ENCODE measurements around the gene MPST. TPM values are rescaled to one million over a fixed set of nuclear protein-coding genes. Genes with fewer than 3 reads are reported as not detected.

Gene MPST
- total RNA-seq, 1 experiment from 2014 or later, result 73.0 TPM

DNA sequence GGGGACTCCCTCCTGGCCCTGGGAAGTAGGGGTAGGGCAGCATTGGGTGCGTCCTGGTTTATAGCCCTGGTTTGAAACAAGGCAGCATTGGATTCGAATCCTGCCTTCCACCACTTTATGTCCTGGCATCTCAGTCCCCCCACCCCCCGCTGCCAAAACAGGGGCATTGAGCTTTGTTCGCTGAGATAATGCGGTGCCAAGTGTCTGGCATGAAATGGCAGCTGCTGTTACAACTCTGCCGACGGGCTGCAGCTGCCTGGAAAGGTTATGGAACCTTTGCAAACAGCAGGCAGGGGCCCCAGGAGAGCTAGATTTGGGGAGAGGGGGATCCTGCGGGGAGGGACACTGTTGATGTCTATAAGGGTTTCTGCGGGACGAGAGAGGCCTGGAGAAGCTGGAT lies 2.2 kb upstream of the MPST start:
- Mint-ChIP-seq H3K27ac (ENCODE audit: unreplicated experiment) (no peak overlapping the region), H3K27me3 (ENCODE audit: unreplicated experiment) (no peaks in the 10 kb centered on the region), H3K4me1 (ENCODE audit: low read depth, unreplicated experiment) (peaks cover 40% of the 10 kb centered on the region), H3K4me3 (ENCODE audit: low read depth, unreplicated experiment) (peak overlapping the region; percentile 95), H3K36me3 (ENCODE audit: insufficient read depth, unreplicated experiment) (peaks cover 63% of the 10 kb centered on the region), H3K9me3 (ENCODE audit: low read depth, unreplicated experiment) (no peaks in the 10 kb centered on the region)
- no TSS peak for BruUV-seq (replicated peaks)
- no peak for DNase-seq
- intact Hi-C loops (cut with micrococcal nuclease; ENCODE audit: unreplicated experiment), result no loop called here
- CTCF ChIA-PET, result interaction anchor here (0.6 to 1.0 kb wide), 2 partner anchors 11 to 468 kb away, joined by 3 read pairs; no protein-coding TSS in a partner anchor
- TF ChIP-seq, protein P1, sequence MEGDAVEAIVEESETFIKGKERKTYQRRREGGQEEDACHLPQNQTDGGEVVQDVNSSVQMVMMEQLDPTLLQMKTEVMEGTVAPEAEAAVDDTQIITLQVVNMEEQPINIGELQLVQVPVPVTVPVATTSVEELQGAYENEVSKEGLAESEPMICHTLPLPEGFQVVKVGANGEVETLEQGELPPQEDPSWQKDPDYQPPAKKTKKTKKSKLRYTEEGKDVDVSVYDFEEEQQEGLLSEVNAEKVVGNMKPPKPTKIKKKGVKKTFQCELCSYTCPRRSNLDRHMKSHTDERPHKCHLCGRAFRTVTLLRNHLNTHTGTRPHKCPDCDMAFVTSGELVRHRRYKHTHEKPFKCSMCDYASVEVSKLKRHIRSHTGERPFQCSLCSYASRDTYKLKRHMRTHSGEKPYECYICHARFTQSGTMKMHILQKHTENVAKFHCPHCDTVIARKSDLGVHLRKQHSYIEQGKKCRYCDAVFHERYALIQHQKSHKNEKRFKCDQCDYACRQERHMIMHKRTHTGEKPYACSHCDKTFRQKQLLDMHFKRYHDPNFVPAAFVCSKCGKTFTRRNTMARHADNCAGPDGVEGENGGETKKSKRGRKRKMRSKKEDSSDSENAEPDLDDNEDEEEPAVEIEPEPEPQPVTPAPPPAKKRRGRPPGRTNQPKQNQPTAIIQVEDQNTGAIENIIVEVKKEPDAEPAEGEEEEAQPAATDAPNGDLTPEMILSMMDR (IDR thresholded peaks at IDR 0.05; ENCODE audit: unreplicated experiment), result no peak

DNA sequence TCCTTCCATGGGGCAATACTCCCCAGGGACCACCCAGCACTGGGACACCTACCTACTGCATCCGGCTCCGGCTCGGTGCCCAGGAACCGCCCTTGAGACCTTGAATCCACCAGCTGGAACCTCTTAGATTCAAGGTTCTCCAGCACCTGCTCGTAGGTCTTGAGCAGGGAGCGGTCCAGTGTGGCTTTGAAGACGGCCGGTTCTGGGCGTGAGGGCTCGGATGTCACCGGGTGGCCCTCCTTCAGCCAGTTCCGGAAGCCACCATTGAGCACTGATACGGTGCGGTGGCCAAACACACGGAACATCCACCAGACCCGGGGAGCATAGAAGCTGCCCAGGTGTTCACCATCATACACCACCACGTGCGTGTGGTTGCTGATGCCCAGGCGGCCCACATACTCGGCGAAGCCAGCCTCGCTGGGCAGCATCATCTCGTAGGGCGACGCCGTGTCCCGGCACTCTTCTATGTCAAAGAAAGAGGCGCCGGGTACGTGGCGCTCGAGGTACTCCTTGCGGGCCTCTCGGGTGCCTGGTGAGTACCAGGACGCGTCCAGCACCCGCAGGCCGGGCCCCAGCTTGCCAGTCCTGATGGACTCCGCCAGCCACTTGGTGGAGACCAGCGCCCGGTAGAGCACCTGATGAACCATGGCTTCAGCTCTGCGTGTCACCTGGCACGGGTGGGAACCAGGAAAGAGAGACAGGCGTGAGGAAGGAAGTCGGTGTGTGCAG lies 1.3 kb upstream of the MPST start:
- H3K27me3 Mint-ChIP-seq (ENCODE audit: unreplicated experiment), result no peaks in the 10 kb centered on the region
- no TSS peak for BruUV-seq (replicated peaks)
- peaks cover 43% of the 10 kb centered on the region for H3K4me1 Mint-ChIP-seq (ENCODE audit: low read depth, unreplicated experiment)
- TF ChIP-seq, protein P1 (IDR thresholded peaks at IDR 0.05; ENCODE audit: unreplicated experiment), result no peak
- intact Hi-C loops (cut with micrococcal nuclease; ENCODE audit: unreplicated experiment), result no loop called here
- H3K4me3 Mint-ChIP-seq (ENCODE audit: low read depth, unreplicated experiment), result peak overlapping the region; percentile 95
- peaks cover 59% of the 10 kb centered on the region for H3K36me3 Mint-ChIP-seq (ENCODE audit: insufficient read depth, unreplicated experiment)
- H3K27ac Mint-ChIP-seq (ENCODE audit: unreplicated experiment), result peak overlapping the region; percentile 27
- DNase-seq, result no peak
- H3K9me3 Mint-ChIP-seq (ENCODE audit: low read depth, unreplicated experiment), result no peaks in the 10 kb centered on the region
- CTCF ChIA-PET, result interaction anchor here (0.8 to 1.6 kb wide), 5 partner anchors 9 to 163 kb away, joined by 3 to 11 read pairs (median 3); no protein-coding TSS in a partner anchor

DNA sequence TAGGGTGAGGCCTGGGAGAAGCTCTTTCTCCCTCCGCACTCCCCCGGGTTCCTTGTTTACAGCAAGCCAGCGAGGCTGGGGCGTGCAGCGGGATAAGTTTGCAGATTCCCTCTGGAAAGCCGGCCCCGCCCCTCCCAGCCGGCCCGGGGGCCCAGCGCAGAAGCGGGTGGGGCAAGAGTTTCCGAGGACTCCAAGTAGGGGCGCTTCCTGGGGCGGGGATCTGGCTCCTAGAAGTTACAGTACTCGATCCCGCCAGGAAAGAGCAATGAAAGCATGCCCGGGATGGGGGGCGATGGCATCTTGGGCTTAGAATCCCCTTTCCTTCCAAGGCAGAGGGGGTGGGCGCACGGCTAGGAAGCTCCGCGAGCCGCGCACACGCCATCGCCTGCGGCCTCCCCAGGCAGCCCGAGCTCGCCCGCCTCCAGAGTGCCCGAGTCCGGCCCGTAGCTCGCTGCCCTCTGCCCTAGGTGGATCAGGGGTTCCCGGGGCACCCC lies 680 bp upstream of the MPST start:
- Mint-ChIP-seq H3K27me3 (ENCODE audit: unreplicated experiment) (no peaks in the 10 kb centered on the region), H3K27ac (ENCODE audit: unreplicated experiment) (peak overlapping the region; percentile 27), H3K9me3 (ENCODE audit: low read depth, unreplicated experiment) (no peaks in the 10 kb centered on the region), H3K4me1 (ENCODE audit: low read depth, unreplicated experiment) (peaks cover 43% of the 10 kb centered on the region), H3K4me3 (ENCODE audit: low read depth, unreplicated experiment) (peak overlapping the region; percentile 95), H3K36me3 (ENCODE audit: insufficient read depth, unreplicated experiment) (peaks cover 63% of the 10 kb centered on the region)
- TF ChIP-seq, protein P1 (IDR thresholded peaks at IDR 0.05; ENCODE audit: unreplicated experiment), result no peak
- DNase-seq, result peak; percentile 56
- TSS peak; percentile 28 for BruUV-seq (replicated peaks)
- CTCF ChIA-PET, result interaction anchor here (0.8 to 1.6 kb wide), 5 partner anchors 10 to 163 kb away, joined by 3 to 11 read pairs (median 3); no protein-coding TSS in a partner anchor
- intact Hi-C loops (cut with micrococcal nuclease; ENCODE audit: unreplicated experiment), result no loop called here

DNA sequence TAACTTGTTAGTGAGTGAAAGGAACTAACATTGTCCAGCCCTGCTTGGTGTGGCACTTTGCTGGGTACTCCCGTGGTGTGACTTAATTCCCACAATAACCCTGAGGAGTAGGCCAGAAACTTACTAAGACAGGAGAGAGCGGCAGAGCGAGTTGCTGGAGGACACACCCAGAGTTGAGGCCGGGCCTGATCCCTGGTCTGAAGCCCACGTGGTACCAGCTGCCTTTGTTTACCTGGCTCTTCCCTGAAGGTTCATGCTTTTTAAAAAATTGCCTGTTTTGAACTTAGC lies 594 bp downstream of the MPST start:
- Mint-ChIP-seq H3K27me3 (ENCODE audit: unreplicated experiment) (no peaks in the 10 kb centered on the region), H3K4me3 (ENCODE audit: low read depth, unreplicated experiment) (peak overlapping the region; percentile 95), H3K36me3 (ENCODE audit: insufficient read depth, unreplicated experiment) (peaks cover 70% of the 10 kb centered on the region), H3K4me1 (ENCODE audit: low read depth, unreplicated experiment) (peaks cover 44% of the 10 kb centered on the region), H3K9me3 (ENCODE audit: low read depth, unreplicated experiment) (no peaks in the 10 kb centered on the region), H3K27ac (ENCODE audit: unreplicated experiment) (peak overlapping the region; percentile 74)
- no TSS peak for BruUV-seq (replicated peaks)
- DNase-seq, result no peak
- TF ChIP-seq, protein P1 (IDR thresholded peaks at IDR 0.05; ENCODE audit: unreplicated experiment), result no peak
- CTCF ChIA-PET, result interaction anchor here (0.6 to 2.7 kb wide), 4 partner anchors 12 to 164 kb away, joined by 3 to 12 read pairs (median 4); partner anchors contain the start of gene KCTD17
- intact Hi-C loops (cut with micrococcal nuclease; ENCODE audit: unreplicated experiment), result no loop called here
